WTC11 (cell line): Measurements from ENCODE around the gene LTBP3. TPM values are rescaled to one million over a fixed set of nuclear protein-coding genes. Genes with fewer than 3 reads are reported as not detected.
A peak's percentile ranks its signal among the peaks of the same experiment; 100 is the strongest.

Experiments
- ATAC-seq: fragments of 200-7000 bp; cut with Tn5 transposase; 2 replicates; pipeline ENCODE4 v1.10.0; 2021; ENCODE audit warnings: mild to moderate bottlenecking, moderate library complexity
- CTCF ChIA-PET: fragments of 300-600 bp; sonication (Branson Sonifier 250); formaldehyde crosslinking; loops from one replicate; lab custom pipeline; 2021; ENCODE audit warnings: antibody characterized with exemption; lab: Charles Lee
- POLR2A ChIA-PET: fragments of 350-600 bp; sonication (Branson Sonifier 250); formaldehyde crosslinking; loops from one replicate; lab custom pipeline; 2021; ENCODE audit warnings: antibody characterized with exemption; lab: Charles Lee
- DNase-seq: peaks from one replicate; pipeline ENCODE4 v3.0.0; 2021; ENCODE audit warnings: low spot score
- H3K27ac Mint-ChIP-seq: 2 replicates; pipeline ENCODE4 v1.8.0; 2021; ENCODE audit warnings: mixed read lengths
- H3K27me3 Mint-ChIP-seq: 2 replicates; pipeline ENCODE4 v1.8.0; 2021; ENCODE audit warnings: low read depth, mild to moderate bottlenecking, moderate library complexity, mixed read lengths
- H3K36me3 Mint-ChIP-seq: 2 replicates; pipeline ENCODE4 v1.8.0; 2021; ENCODE audit warnings: mixed read lengths
- H3K4me1 Mint-ChIP-seq: 2 replicates; pipeline ENCODE4 v1.8.0; 2022; ENCODE audit warnings: mixed read lengths
- H3K4me3 Mint-ChIP-seq: 2 replicates; pipeline ENCODE4 v1.8.0; 2021; ENCODE audit warnings: mild to moderate bottlenecking, moderate library complexity, mixed read lengths
- H3K9me3 Mint-ChIP-seq: 2 replicates; pipeline ENCODE4 v1.8.0; 2021; ENCODE audit warnings: mixed read lengths
- CTCF ChIP-seq: fragments of 200-600 bp; IDR thresholded peaks from 2 replicates; pipeline ENCODE4 v1.8.0; 2022; ENCODE audit warnings: antibody characterized with exemption
- E2F4 ChIP-seq: sonication (generic); formaldehyde crosslinking; IDR thresholded peaks from 2 replicates; pipeline ENCODE4 v1.8.1; 2022; ENCODE audit warnings: low read depth, mild to moderate bottlenecking, moderate library complexity, missing genetic modification reagents, borderline replicate concordance
- ETV6 ChIP-seq: sonication (generic); formaldehyde crosslinking; IDR thresholded peaks from 2 replicates; pipeline ENCODE4 v1.8.1; 2022; ENCODE audit warnings: mild to moderate bottlenecking, missing genetic modification reagents
- GABPB1 ChIP-seq: sonication (generic); formaldehyde crosslinking; IDR thresholded peaks from 2 replicates; pipeline ENCODE4 v1.8.1; 2023; ENCODE audit warnings: mild to moderate bottlenecking, missing genetic modification reagents
- IRF2 ChIP-seq: sonication (generic); formaldehyde crosslinking; IDR thresholded peaks from 2 replicates; pipeline ENCODE4 v1.8.0; 2022; ENCODE audit warnings: low read depth, missing genetic modification reagents, borderline replicate concordance
- KAT7 ChIP-seq: sonication (generic); formaldehyde crosslinking; IDR thresholded peaks from 2 replicates; pipeline ENCODE4 v1.8.1; 2023; ENCODE audit warnings: missing genetic modification reagents, mild to moderate bottlenecking, borderline replicate concordance
- MAX ChIP-seq: sonication (generic); formaldehyde crosslinking; IDR thresholded peaks from 2 replicates; pipeline ENCODE4 v1.8.0; 2022; ENCODE audit warnings: mild to moderate bottlenecking, missing genetic modification reagents
- MLX ChIP-seq: sonication (generic); formaldehyde crosslinking; IDR thresholded peaks from 2 replicates; pipeline ENCODE4 v1.8.1; 2023; ENCODE audit warnings: mild to moderate bottlenecking, missing genetic modification reagents, moderate library complexity
- NFYB ChIP-seq: sonication (generic); formaldehyde crosslinking; conservative IDR thresholded peaks from 2 replicates; pipeline ENCODE4 v1.8.0; 2022; ENCODE audit warnings: low read depth, missing genetic modification reagents
- SMAD3 ChIP-seq: sonication (generic); formaldehyde crosslinking; IDR thresholded peaks from 2 replicates; pipeline ENCODE4 v1.8.0; 2022; ENCODE audit warnings: missing genetic modification reagents, mild to moderate bottlenecking, borderline replicate concordance
- SMAD4 ChIP-seq: sonication (generic); formaldehyde crosslinking; IDR thresholded peaks from 2 replicates; pipeline ENCODE4 v1.8.0; 2022; ENCODE audit warnings: mild to moderate bottlenecking, missing genetic modification reagents
- SP1 ChIP-seq: sonication (generic); formaldehyde crosslinking; conservative IDR thresholded peaks from 2 replicates; pipeline ENCODE4 v1.8.1; 2022; ENCODE audit warnings: missing genetic modification reagents
- ZNF232 ChIP-seq: sonication (generic); formaldehyde crosslinking; IDR thresholded peaks from 2 replicates; pipeline ENCODE4 v1.8.0; 2022; ENCODE audit warnings: mild to moderate bottlenecking, missing genetic modification reagents
- ZNF263 ChIP-seq: sonication (generic); formaldehyde crosslinking; IDR thresholded peaks from 2 replicates; pipeline ENCODE4 v1.8.1; 2022; ENCODE audit warnings: low read depth, mild to moderate bottlenecking, moderate library complexity, missing genetic modification reagents
- ZNF317 ChIP-seq: sonication (generic); formaldehyde crosslinking; IDR thresholded peaks from 2 replicates; pipeline ENCODE4 v1.8.1; 2023; ENCODE audit warnings: low read depth, mild to moderate bottlenecking, moderate library complexity, missing genetic modification reagents, borderline replicate concordance
- total RNA-seq: library from RNA; stranded (reverse); gene quantifications from 3 replicates; pipeline ENCODE4 v1.2.3, GENCODE V29; 2021
- TF ChIP-seq, protein P1 (sequence below): fragments of 250-450 bp; sonication (Bioruptor Pico); IDR thresholded peaks from 2 replicates; pipeline ENCODE4 v1.9.0; 2021; ENCODE audit warnings: mild to moderate bottlenecking
- TF ChIP-seq, protein P2 (sequence below): sonication (generic); formaldehyde crosslinking; IDR thresholded peaks from 2 replicates; pipeline ENCODE4 v1.8.1; 2023; ENCODE audit warnings: mild to moderate bottlenecking, missing genetic modification reagents, moderate library complexity

Gene LTBP3
- total RNA-seq, 1 experiment from 2014 or later, result 20.7 TPM

GRCh38 chr11:65548395-65548794 lies 9.8 kb downstream of the LTBP3 start:
- H3K9me3 Mint-ChIP-seq, result no peaks in the 10 kb centered on the region
- POLR2A ChIA-PET, result no interaction called here
- TF ChIP-seq, protein P1, sequence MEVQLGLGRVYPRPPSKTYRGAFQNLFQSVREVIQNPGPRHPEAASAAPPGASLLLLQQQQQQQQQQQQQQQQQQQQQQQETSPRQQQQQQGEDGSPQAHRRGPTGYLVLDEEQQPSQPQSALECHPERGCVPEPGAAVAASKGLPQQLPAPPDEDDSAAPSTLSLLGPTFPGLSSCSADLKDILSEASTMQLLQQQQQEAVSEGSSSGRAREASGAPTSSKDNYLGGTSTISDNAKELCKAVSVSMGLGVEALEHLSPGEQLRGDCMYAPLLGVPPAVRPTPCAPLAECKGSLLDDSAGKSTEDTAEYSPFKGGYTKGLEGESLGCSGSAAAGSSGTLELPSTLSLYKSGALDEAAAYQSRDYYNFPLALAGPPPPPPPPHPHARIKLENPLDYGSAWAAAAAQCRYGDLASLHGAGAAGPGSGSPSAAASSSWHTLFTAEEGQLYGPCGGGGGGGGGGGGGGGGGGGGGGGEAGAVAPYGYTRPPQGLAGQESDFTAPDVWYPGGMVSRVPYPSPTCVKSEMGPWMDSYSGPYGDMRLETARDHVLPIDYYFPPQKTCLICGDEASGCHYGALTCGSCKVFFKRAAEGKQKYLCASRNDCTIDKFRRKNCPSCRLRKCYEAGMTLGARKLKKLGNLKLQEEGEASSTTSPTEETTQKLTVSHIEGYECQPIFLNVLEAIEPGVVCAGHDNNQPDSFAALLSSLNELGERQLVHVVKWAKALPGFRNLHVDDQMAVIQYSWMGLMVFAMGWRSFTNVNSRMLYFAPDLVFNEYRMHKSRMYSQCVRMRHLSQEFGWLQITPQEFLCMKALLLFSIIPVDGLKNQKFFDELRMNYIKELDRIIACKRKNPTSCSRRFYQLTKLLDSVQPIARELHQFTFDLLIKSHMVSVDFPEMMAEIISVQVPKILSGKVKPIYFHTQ (CRISPR knock-in tag), result no peak
- TF ChIP-seq, all 79 proteins: peak for 0
- ATAC-seq (no peak), DNase-seq (no peak)
- CTCF ChIA-PET, result interaction anchor here (1.2 to 1.6 kb wide), 3 partner anchors 8 to 45 kb away, joined by 4 to 13 read pairs (median 8); no protein-coding TSS in a partner anchor
- peaks cover 31% of the 10 kb centered on the region for H3K4me1 Mint-ChIP-seq
- no peak overlapping the region for H3K27ac Mint-ChIP-seq
- H3K36me3 Mint-ChIP-seq, result no peaks in the 10 kb centered on the region
- peaks cover 90% of the 10 kb centered on the region for H3K27me3 Mint-ChIP-seq
- no peak overlapping the region for H3K4me3 Mint-ChIP-seq

DNA sequence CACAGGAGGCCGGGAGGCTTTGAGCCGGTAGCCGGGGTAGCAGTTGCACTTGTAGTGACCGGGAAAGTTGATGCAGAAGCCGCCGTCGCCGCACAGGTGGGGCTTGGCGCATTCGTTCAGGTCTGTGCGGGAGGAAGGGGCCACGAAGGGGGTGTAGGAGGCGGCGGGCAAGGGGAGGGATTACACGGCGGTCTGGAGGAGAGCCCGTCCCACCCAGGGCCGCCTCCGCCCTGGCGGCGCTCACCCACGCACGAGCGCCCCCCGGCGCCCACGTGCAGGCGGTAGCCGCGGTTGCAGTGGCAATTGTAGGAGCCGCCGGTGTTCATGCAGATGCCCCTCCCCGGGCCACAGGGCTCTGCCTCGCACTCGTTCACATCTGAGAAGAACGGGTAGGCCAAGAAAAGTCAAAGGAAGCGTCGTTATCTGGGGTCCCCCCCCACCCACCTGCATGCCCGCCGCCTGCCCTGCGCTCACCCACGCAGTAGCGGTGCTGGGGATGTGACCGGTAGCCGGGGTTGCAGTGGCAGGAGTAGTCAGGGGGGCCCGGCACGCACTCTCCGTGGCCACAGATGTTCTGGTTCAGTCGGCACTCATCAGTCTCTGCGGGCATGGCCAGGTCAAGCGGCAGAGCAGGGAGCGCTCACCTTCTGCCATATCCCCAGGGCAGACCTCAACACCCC lies 10.6 kb downstream of the LTBP3 start:
- CTCF ChIA-PET, result interaction anchor here (0.6 to 10.3 kb wide), 9 partner anchors 10 to 577 kb away, joined by 3 to 270 read pairs (median 7); partner anchors contain the start of genes FAM89B, LTBP3 and ZNRD2
- peak; percentile 52 for DNase-seq
- no peak overlapping the region for H3K27ac Mint-ChIP-seq
- H3K36me3 Mint-ChIP-seq, result no peaks in the 10 kb centered on the region
- POLR2A ChIA-PET, result no interaction called here
- peaks cover 29% of the 10 kb centered on the region for H3K4me1 Mint-ChIP-seq
- H3K4me3 Mint-ChIP-seq, result peak overlapping the region; percentile 16; the same call in 1 of the 2 replicates
- no peak for TF ChIP-seq KAT7 (CRISPR knock-in tag)
- peak; percentile 41; the same call in 1 of the 2 replicates for TF ChIP-seq CTCF
- TF ChIP-seq, all 79 proteins: peak for 1
- no peaks in the 10 kb centered on the region for H3K9me3 Mint-ChIP-seq
- no peak; the same call in 1 of the 2 replicates for ATAC-seq
- peaks cover 98% of the 10 kb centered on the region for H3K27me3 Mint-ChIP-seq

GRCh38 chr11:65546217-65546958 lies 11.8 kb downstream of the LTBP3 start:
- TF ChIP-seq, protein P2, sequence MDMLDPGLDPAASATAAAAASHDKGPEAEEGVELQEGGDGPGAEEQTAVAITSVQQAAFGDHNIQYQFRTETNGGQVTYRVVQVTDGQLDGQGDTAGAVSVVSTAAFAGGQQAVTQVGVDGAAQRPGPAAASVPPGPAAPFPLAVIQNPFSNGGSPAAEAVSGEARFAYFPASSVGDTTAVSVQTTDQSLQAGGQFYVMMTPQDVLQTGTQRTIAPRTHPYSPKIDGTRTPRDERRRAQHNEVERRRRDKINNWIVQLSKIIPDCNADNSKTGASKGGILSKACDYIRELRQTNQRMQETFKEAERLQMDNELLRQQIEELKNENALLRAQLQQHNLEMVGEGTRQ, result no peak
- no peak for TF ChIP-seq ETV6 (CRISPR knock-in tag)
- no peak for TF ChIP-seq GABPB1 (CRISPR knock-in tag)
- TF ChIP-seq ZNF317 (CRISPR knock-in tag), result no peak
- no peak for TF ChIP-seq E2F4
- no peak for TF ChIP-seq MLX (CRISPR knock-in tag)
- TF ChIP-seq IRF2 (CRISPR knock-in tag), result no peak
- TF ChIP-seq ZNF232 (CRISPR knock-in tag), result 0 out of 2 replicates have a peak, but pooled peaks have one; percentile 41
- peak; percentile 70; the same call in 1 of the 2 replicates for TF ChIP-seq SP1 (CRISPR knock-in tag)
- TF ChIP-seq SMAD3 (CRISPR knock-in tag), result no peak
- TF ChIP-seq ZNF263, result no peak
- peak; percentile 37 for TF ChIP-seq MAX (CRISPR knock-in tag)
- TF ChIP-seq NFYB (CRISPR knock-in tag), result no peak
- no peak for TF ChIP-seq SMAD4 (CRISPR knock-in tag)
- TF ChIP-seq, all 79 proteins: peak for 3
- Mint-ChIP-seq H3K4me3 (peak overlapping the region; percentile 66), H3K36me3 (no peaks in the 10 kb centered on the region), H3K4me1 (peaks cover 18% of the 10 kb centered on the region), H3K27me3 (peaks cover 95% of the 10 kb centered on the region), H3K27ac (no peak overlapping the region), H3K9me3 (no peaks in the 10 kb centered on the region)
- ATAC-seq, result peak; percentile 78
- CTCF ChIA-PET, result interaction anchor here (0.6 to 10.3 kb wide), 17 partner anchors 8 to 1646 kb away, joined by 3 to 270 read pairs (median 4); partner anchors contain the start of genes FAM89B, LTBP3 and ZNRD2
- POLR2A ChIA-PET, result no interaction called here
- DNase-seq, result peak; percentile 99
